Measurements from ENCODE around the gene HBD.

- no peak for TF ChIP-seq CTCF (conservative IDR thresholded peaks at IDR 0.05 in 1 of 2, IDR thresholded peaks at IDR 0.05 in 1 of 2; ENCODE audit: low read depth in 1 of 2, low read length in 2 of 2)
- TF ChIP-seq EZH2 (IDR thresholded peaks at IDR 0.05; ENCODE audit: low read length, missing control alignments) = no peak
Observed at GRCh38 chr11:5203366-5203765, 30.9 kb downstream of the HBD start.

Data from fibroblast of lung (primary cell).